GM18519 (cell line): ENCODE results near the gene SYNPO2.

Source experiments
- ATAC-seq: cut with Tn5 transposase; IDR thresholded peaks from one replicate; pipeline ENCODE4 v1.9.1; 2021; ENCODE audit warnings: mild to moderate bottlenecking, moderate library complexity; ENCODE audit not compliant: unreplicated experiment, low FRiP score

SYNPO2 gene

DNA sequence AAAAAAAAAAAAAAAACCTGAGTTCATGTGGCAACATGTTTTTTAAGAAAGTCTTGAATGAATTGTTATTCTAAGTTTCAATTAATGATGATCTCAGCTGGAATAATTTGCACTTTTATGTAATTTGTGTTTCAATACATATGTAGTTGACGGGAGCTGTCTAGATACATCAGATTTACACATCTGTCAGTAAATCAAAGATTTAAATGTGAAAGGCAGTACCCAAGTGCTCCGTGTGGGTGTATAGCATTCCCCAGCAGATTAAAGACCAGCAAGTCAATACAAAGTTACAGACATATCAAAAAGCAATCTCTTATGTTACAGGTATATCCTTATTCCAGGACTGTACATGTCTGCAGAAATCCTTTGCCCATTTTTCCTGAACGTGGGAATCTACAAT, 35.2 kb downstream of the SYNPO2 start:
- no peak for ATAC-seq

DNA sequence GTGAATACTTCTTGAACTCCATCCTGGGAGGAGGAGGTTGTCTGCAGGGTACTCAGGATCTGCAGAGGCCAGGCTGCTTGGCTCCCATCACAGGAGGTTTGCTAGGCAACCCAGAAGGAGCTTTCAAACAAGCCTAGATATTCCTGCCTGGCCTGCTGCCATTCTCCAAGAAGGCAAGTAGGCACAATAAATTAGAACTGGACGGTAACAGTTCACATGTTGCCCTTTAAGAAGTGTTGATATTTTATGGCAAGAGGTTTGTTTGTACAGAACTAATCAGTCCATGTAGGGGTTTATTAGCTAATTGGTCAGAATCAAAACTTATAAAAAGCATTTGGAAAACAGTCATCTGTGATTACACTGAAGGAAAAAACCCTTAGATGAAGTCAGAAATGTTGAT, 39.3 kb downstream of the SYNPO2 start:
- no peak for ATAC-seq

DNA sequence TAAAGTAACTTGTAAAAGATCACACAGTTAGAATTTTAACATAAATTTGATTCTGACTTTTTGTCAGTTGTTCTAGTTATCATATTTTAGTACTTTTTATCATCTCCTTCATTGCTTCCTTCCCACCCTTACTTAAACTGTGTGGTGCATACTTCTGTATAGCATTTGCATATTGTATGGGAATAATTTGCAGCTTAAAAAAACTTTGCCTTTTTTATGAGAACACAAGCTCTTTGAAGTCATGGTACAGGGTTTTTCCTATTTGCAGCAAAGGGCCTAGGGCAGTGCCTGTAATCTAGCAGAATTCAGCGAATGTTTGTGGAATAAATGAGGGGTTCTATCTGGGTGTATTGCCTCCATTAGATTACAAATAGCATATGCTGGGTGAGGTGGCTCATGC, 41.6 kb downstream of the SYNPO2 start:
- ATAC-seq, result no peak

DNA sequence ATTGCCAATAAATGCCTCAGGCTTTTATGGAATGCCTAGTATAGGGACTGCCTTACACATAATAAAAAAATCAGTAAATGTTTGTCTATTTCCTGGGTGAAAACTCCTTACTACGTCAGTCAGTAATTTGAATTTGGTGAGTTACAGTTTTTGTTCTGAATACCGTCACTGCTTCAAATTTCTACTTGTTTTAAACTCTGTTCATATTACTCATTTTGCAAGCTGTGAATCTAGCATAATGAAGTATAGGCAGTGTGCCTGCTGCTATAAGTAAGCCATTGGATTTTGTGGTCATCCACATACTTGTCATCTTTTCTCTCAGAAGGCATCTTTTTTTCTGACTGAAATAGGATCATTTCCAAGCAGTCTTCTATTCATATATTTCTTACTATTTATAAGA, 43.1 kb downstream of the SYNPO2 start:
- no peak for ATAC-seq

DNA sequence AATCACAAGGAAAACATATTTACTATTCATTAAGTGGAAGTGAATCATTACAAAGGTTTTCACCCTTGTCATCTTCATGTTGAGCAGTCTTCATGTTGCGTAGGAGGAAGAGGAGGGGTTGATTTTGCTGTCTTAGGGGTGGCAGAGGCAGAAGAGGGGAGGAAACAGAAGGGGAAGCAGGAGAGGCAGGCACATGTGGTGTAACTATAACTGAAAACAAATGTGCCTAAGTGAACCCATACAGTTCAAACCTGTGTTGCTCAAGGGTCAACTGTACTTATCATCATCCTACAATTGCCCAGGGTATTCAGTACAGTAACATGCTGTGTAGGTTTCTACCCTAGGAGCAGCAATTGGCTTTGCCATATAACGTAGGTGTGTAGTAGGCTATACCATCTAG, 47.2 kb downstream of the SYNPO2 start:
- ATAC-seq, result no peak

DNA sequence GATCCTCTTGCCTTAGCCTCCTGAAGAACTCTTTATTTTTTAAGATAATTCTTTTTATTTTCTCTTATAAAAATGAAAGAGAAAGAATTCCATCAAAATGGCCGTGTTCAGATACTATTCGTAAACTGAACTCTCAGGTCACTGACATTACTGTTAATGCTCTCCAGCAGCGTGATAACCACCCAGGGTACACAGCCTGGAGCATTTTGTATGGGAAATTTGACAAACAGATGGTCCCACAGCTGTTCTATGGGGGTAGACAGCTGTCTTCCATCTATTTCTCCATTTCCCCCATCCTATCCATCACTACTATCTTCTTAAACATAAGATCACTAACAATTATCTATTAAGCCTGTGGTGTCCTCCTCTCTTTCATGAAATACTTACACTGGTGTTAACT, 47.8 kb downstream of the SYNPO2 start:
- no peak for ATAC-seq

DNA sequence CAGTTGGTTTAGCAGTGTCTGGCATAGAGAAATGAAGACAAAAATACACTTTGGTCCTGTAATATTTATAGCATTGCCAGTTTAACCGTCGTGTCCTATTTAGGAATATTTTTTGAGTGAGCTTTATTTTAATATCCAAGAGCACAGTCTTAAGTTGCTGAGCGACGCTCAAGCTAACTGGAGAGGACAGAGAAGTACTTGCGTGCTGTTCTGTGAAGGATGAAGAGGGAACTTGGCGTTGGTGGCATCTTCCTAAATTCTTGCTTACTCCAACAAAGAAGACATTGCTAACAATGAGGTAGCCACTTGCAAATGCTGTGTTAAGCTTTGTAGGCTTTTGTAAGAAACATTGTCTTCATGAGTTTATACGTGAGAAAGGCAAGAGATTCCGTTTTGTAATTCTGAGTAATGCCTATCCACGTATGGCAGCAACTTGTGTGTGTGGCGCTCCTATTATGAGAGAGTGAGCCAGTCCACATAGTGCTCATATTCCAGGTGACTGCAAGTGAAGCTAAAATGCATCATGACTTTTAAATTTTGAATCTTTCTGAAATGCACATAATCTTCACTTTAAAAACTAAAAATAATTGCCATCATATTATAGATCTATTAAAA, 50.6 kb downstream of the SYNPO2 start:
- no peak for ATAC-seq

DNA sequence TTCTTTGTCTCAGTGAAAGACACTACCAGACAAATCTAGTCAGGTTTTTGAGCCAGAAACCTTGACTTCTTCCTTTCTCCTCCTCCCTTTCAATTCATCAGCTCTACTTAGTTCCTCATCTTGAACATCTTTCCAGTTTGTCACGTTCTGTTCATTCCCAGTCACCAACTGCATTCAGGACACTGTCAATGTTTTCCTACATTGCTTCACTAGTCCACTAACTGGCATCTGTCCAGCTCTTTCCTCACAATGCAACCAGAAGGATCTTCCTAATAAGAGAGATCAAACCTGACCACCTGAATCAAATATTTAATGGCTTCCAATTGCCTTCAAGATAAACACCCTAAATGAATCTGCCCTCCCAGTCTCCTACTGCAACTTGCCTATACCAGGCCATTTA, 52.5 kb downstream of the SYNPO2 start:
- no peak for ATAC-seq

DNA sequence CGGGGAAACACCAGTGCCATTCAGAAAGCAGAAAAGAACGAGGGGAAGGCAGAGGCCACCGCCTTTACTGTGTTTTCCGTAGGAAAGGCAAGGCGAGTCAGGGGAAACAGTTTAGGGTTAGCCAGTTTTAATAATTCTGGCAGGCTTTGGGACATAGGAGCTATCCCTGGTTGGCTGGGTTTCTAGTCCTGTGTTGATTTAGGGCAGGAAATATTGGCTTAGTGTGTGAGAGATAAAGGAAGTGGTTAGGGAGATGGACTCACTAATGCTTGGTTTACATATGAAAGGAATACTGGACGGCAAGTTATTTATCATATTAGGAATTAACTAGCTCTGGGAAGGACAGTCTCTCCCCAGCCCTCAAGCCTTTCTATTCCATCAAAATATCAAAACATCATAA, 53.1 kb downstream of the SYNPO2 start:
- no peak for ATAC-seq

DNA sequence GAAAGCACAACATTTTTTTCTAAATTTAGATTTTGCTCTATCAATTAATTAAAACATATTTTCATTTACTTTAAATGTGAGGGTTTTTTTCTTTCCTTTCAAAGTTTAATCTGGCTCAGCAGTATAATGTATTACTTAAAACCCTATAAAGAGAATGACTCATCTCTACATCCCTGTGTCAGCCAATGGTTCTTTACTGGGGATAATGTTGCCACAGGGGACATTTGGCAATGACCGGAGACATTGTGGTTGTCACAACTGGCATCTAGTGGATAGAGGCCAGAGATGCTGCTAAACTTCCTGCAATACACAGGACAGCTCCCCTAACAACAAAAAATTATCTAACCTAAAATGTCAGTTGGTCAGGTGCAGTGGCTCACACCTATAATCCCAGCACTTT, 53.8 kb downstream of the SYNPO2 start:
- ATAC-seq, result no peak

DNA sequence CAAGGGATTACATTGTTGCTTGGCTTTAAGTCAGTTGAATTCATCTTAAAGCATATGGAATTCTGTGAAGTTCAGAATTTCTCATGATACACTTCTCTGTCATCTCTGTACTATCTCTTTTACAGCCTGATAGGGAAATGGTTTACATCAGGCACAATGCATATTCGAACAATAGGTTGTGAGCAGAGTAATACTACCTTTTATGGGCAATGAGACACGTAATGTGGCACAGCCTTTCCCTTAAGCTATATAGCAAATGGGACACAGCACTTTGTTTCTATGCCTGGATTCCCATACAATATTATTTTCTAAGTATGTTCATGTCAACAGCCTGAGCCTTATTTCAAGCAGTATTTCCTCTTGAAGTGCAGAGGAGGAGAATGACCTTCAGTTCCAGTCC, 58.4 kb downstream of the SYNPO2 start:
- ATAC-seq, result no peak

DNA sequence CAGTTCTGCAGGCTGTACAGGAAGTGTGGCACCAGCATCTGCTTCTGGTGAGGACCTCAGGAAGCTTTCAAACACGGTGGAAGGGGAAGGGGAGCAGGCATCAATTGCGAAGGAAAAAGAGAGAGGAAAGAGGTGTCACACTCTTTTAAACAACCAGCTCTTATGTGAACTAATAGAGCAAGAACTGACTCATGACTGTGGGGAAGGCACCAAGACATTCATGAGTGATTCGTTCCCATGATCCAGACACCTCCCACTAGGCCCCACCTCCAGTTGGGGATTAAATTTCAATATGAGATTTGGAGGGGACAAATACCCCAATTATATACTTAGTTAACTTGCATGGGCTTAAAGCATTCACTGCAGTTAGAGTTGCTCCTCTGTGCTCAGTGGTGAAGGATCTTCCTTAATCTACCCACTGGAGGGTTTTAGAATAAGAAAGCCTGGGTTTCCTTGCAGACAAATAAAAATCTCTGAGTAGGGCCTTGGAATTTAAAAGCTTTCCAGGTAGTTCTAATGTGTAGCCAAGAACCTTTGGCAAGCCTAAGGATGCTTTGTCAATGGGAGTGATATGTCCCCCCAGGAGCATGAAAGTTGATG, 60.0 kb downstream of the SYNPO2 start:
- no peak for ATAC-seq

DNA sequence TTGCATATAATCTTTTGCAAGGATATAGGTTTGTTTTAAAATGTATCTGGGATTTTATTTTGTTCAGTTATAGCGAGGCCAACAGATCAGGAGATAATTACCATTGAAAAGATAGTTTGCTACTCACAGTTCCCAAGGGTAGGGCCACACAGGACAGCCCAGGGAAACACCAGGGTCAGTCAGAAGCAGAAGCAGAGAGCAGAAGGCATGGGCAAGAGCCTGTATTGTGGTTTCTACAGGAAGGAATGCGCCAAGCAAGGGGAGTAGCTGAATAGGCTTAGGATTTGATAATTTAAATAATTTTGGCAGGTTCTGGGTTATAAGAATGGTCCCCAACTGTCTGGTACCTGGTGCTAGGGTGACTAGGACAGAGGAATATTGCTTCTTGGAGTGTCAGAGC, 61.6 kb downstream of the SYNPO2 start:
- no peak for ATAC-seq

DNA sequence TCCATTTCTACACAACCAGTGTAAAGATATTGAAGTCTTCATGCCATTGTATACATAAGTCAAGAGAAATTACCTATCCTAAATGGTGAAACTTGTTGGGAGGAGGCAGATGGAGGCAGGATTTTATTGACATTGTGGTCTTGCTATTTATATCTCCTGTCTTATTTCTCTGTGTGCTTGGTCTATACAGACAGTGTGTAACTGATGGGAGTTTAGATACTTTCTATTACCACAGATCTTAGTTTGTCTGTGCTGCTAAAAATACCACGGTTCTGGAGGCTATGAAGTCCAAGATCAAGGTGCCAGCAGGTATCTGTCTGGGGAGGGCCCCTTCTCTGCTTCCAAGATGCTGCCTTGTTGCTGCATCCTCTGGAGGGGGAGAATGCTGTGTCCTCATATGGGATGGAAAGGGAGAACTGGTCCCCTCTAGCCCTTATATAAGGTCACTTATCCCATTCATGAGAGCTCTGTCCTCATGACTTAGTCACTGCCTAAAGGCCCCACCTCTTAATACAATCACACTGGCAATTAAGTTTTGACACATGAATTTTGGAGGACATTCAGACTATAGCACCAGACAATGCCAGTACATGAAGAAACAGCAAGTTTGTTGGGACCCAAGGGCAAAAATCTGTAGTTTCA, 62.4 kb downstream of the SYNPO2 start:
- ATAC-seq, result no peak

DNA sequence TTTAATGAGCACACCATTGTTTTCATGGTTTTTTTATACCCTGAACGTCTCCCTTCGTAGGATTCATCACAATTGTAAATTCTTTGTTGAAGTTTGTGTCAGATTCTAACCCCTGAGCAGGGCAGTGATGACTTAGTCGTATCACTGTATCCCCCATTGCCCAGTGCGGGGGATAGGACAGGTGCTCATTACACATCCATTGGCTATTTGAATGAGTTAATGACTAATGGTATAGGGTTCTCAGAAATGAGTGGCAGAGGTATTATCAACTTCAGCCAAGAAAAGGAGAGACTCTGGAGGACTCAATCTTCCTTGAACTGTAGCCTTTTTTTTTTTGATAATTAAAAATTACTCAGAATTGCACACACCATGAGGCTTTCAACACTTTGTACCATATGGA, 64.6 kb downstream of the SYNPO2 start:
- no peak for ATAC-seq

DNA sequence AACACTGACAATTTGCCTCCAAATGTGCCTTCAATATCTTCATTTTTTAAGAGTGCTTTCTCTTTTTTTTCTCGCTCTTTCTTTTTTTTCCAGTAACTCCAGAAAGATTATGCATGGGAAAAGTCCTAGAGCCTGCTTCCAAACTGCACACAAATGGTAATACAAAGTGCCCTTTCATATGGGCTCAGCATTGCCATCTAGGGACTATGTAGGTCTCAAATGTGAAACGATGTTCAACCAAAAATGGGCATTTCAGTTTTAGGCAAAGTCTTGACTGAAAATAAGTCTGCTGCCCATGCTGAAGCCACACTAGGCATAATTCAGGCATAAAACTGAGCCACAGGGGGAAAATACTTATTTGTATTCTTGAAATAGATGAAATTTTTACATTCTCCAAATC, 65.6 kb downstream of the SYNPO2 start:
- no peak for ATAC-seq

DNA sequence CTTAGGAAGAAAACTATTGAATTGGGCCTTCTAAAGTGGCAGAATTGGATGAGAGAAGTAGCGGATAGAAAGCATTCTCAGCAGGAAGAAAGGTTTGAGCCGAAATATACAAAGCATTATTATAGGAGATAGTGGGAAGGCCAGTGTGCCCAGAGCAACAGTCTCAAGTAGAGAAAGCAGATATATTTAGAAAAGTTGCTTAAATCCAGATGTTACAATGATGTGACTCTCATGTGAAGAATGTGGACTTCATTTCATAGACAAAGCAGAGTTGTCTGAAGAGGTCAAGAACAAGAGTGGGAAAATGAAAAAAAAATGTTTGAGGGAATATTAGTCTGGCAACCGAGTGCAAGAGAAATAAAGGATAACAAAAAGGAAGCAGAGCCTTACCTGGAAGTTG, 66.9 kb downstream of the SYNPO2 start:
- ATAC-seq, result no peak

DNA sequence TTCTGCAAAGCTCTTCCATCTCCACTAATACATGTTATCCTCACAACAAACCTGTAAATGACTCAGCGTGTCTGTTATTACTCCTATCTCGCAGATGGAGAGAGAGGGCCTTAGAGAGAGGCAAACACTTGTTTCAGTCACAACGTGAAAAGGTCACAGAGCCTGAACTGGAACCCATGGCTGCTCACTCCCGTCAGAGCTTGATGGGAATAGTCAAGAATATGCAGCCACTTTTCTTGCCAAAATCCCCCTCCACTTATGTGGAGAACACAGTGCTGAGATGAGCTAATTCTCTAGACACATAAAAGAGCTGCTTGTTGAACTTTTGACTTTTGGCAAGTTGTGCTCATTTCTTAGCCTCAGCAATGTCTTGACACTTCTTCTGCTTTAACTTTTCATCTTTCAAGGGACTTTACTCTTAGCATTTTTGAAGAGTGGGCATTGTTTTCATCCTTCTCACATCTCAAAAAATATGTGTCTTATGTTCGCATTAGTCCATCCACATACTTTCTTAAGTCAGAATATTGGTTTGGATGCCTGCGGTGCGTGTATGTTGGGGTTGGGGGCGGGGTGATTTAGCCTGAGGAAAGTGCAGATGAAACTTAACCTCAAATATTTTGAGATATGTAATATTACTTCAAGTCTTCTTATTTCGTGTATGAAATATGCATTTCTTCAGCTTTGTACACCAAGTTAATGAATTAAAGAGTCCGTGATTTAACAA, 69.2 kb downstream of the SYNPO2 start:
- ATAC-seq, result no peak

DNA sequence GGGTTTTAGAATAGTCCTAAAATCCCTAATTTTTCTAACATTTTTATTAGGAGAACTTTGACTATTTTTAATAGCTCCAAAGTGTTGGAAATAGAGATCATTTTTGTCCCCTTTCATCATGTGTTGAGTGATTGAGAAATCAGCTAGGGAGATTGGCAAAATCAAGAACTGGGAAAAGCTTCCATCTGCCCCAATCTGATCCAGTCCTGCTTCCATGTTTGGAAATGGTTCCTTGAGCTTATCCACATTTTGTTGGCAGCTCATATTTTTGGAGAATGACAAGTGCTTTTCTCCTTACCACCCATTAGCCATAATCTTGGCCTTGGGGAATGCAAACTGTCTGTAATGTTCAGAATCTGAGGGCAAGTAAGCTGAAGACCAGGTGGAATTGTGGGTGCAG, 73.9 kb downstream of the SYNPO2 start:
- no peak for ATAC-seq

DNA sequence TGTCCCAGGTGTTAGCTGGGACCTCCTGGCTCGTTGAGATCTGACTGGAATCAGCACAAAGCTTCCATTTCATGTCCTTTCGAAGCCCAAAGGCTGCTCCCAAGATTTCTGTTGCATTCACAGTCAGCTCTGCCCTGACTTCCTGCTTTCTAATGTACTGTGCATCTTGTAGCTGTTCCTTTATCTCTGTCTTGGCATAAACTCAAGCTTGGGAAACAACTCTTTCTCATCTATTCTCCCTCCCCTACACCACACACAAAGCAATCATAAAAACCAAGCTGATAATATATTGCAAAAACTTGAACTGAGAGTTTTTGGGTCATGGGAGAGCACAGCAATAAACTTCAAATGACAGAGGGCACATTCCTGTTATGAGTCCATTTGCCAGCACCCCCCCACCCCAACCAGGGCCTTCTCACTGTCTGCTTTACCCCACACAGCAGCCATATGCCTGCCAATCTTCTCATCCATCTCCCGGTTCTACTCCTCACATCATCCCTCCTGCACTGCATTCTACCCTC, 76.3 kb downstream of the SYNPO2 start:
- no peak for ATAC-seq

DNA sequence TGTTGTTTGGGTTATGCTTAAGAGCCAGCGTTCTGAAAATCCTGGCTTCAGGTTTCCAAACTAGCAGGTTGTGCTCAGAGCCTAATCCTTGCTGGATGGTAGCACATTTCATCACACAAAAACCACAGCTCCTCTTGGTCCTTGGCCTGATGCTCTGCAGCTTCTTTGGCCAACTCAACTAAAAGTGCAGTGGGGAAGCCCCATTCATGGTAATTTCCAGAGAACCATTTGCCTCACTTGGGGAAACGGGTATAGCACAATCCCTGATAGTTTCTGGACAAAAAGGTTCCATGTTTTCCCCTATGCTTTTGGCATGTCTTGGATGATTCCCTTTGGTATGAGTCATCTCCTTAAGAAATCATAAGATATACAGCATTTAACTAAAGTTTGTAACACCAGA, 78.7 kb downstream of the SYNPO2 start:
- ATAC-seq, result no peak
